Renal cortex interstitium (tissue), 11 donors: ENCODE results near the gene ASIC5. TPM values are rescaled to one million over a fixed set of nuclear protein-coding genes. Genes with fewer than 3 reads are reported as not detected.
"Not testable (repeated sequence)": the region's sequence is repeated elsewhere in the genome, so short reads cannot be mapped to it uniquely, and the experiment has no call there.

Experiments used
- DNase-seq, 11 donors: peaks; one replicate each; pipeline ENCODE4 v3.0.0-alpha.2; 2013; ENCODE audit warnings: low read depth in 9 of 11, low spot score in 4 of 11; ENCODE audit errors: extremely low read depth in 1 of 11
- polyA plus RNA-seq, 3 donors: library from polyadenylated mRNA; unstranded; fragments of 120-200 nt; gene quantifications; one replicate each; pipeline ENCODE4 v1.2.1, GENCODE V29; 2013; ENCODE audit not compliant: insufficient read length in 3 of 3

The ASIC5 gene
- polyA plus RNA-seq, 3 donors = 0.07 to 0.29 (median 0.26) TPM

GRCh38 chr4:155811083-155811482 is 55.0 kb downstream of the ASIC5 start:
- DNase-seq = no peak

- DNase-seq = peak; percentile 40 to 78 (median 53)
These were observed 56.2 kb downstream of the ASIC5 start for GRCh38 chr4:155809835-155810234.

- DNase-seq = no peak
These were observed 59.1 kb downstream of the ASIC5 start for GRCh38 chr4:155807021-155807420.

GRCh38 chr4:155805016-155805415 is 61.1 kb downstream of the ASIC5 start:
- DNase-seq = no peak

- peak in 1 of 11 donors; percentile 21 for DNase-seq
These were observed 63.7 kb downstream of the ASIC5 start for GRCh38 chr4:155802190-155802959.

- DNase-seq = no peak
These were observed 65.3 kb downstream of the ASIC5 start for GRCh38 chr4:155800685-155801343.

- DNase-seq = no peak
These were observed 66.3 kb downstream of the ASIC5 start for GRCh38 chr4:155799794-155800123.

GRCh38 chr4:155799116-155799793 is 66.8 kb downstream of the ASIC5 start:
- DNase-seq = no peak

- not testable (repeated sequence) for DNase-seq
These were observed 68.5 kb downstream of the ASIC5 start for GRCh38 chr4:155797581-155797980.

GRCh38 chr4:155795991-155796390 is 70.1 kb downstream of the ASIC5 start:
- no peak for DNase-seq

GRCh38 chr4:155794589-155795236 is 71.4 kb downstream of the ASIC5 start:
- DNase-seq = no peak

- DNase-seq = no peak
These were observed 76.1 kb downstream of the ASIC5 start for GRCh38 chr4:155789982-155790381.

- no peak for DNase-seq
These were observed 76.7 kb downstream of the ASIC5 start for GRCh38 chr4:155789391-155789790.

- DNase-seq = peak in 5 of 11 donors; percentile 32 to 54 (median 47)
These were observed 78.9 kb downstream of the ASIC5 start for GRCh38 chr4:155787113-155787710.

GRCh38 chr4:155785828-155786227 is 80.2 kb downstream of the ASIC5 start:
- no peak for DNase-seq

GRCh38 chr4:155784637-155785036 is 81.4 kb downstream of the ASIC5 start:
- DNase-seq = no peak

- DNase-seq = no peak
These were observed 84.7 kb downstream of the ASIC5 start for GRCh38 chr4:155781249-155781831.

- no peak for DNase-seq
These were observed 85.3 kb downstream of the ASIC5 start for GRCh38 chr4:155780775-155781174.
